HCT116 (cell line): ENCODE results near the gene ATP2A3.

Experiments
- CTCF ChIP-seq, 3 experiments: fragments of 200-600 bp in 1 of 3; sonication (generic) in 1 of 3; IDR thresholded peaks in 2 of 3; conservative IDR thresholded peaks in 1 of 3; 2 replicates each; pipeline ENCODE4 v1.5.1; 2012 to 2017; ENCODE audit warnings: low read depth in 2 of 3, low read length in 2 of 3, antibody characterized with exemption in 1 of 3, borderline replicate concordance in 1 of 3, control low read depth in 1 of 3, mild to moderate bottlenecking in 1 of 3, mixed read lengths in 1 of 3, mixed run types in 1 of 3, moderate library complexity in 1 of 3; ENCODE audit not compliant: insufficient read depth in 1 of 3
- JUND ChIP-seq: IDR thresholded peaks from 2 replicates; pipeline ENCODE4 v1.6.1; 2012
- POLR2A ChIP-seq: IDR thresholded peaks from 2 replicates; pipeline ENCODE4 v1.7.0; 2011; ENCODE audit warnings: borderline replicate concordance; ENCODE audit not compliant: insufficient read depth, insufficient read length; ENCODE audit errors: extremely low read depth
- YY1 ChIP-seq: IDR thresholded peaks from 2 replicates; pipeline ENCODE4 v1.6.1; 2011; ENCODE audit warnings: low read length, low read depth, moderate library complexity, mild to moderate bottlenecking; ENCODE audit not compliant: insufficient replicate concordance; ENCODE audit errors: extremely low read depth

- no peak for TF ChIP-seq POLR2A
- no peak for TF ChIP-seq YY1
- no peak for TF ChIP-seq CTCF (IDR thresholded peaks at IDR 0.05 in 2 of 3, conservative IDR thresholded peaks at IDR 0.05 in 1 of 3; ENCODE audit: borderline replicate concordance in 1 of 3, insufficient read depth in 1 of 3, low read depth in 2 of 3, low read length in 2 of 3)
- TF ChIP-seq JUND: no peak
Observed at GRCh38 chr17:3880983-3881382, 83.3 kb downstream of the ATP2A3 start.
